OCI-LY1 (cell line): ENCODE results near the gene LIN28A.

Experiments
- H2AFZ ChIP-seq: fragments of 200-600 bp; sonication (generic), shearing (Covaris generic); 2 replicates; pipeline ENCODE4 v1.6.0; 2014; ENCODE audit warnings: antibody characterized with exemption, mild to moderate bottlenecking, low read length
- H3F3A ChIP-seq: fragments of 200-600 bp; sonication (generic), shearing (Covaris generic); 2 replicates; pipeline ENCODE4 v1.6.0; 2014; ENCODE audit warnings: mild to moderate bottlenecking, antibody characterized with exemption, low read length, moderate library complexity; ENCODE audit not compliant: insufficient read depth
- H3K27ac ChIP-seq: fragments of 200-600 bp; sonication (generic); 2 replicates; pipeline ENCODE4 v1.5.1; 2014; ENCODE audit warnings: low read length, mixed run types, mild to moderate bottlenecking, low read depth; ENCODE audit not compliant: poor library complexity, severe bottlenecking
- H3K27me3 ChIP-seq: fragments of 200-600 bp; sonication (generic); 2 replicates; pipeline ENCODE4 v1.6.0; 2014; ENCODE audit warnings: antibody characterized with exemption, mild to moderate bottlenecking, low read length, moderate library complexity; ENCODE audit not compliant: insufficient read depth
- H3K36me3 ChIP-seq: fragments of 200-600 bp; sonication (generic); 2 replicates; pipeline ENCODE4 v1.6.1; 2014; ENCODE audit warnings: mild to moderate bottlenecking, antibody characterized with exemption, low read length, moderate library complexity, mixed read lengths; ENCODE audit not compliant: insufficient read depth
- H3K4me1 ChIP-seq: fragments of 200-600 bp; sonication (generic); 2 replicates; pipeline ENCODE4 v1.5.1; 2014; ENCODE audit warnings: mild to moderate bottlenecking, low read length, moderate library complexity; ENCODE audit not compliant: insufficient read depth, severe bottlenecking
- H3K4me2 ChIP-seq: fragments of 200-600 bp; sonication (generic), shearing (Covaris generic); 2 replicates; pipeline ENCODE4 v1.6.1; 2014; ENCODE audit warnings: low read length
- H3K4me3 ChIP-seq: fragments of 200-600 bp; sonication (generic); 2 replicates; pipeline ENCODE4 v1.5.1; 2014; ENCODE audit warnings: low read length, low read depth, mild to moderate bottlenecking, mixed read lengths; ENCODE audit not compliant: poor library complexity, severe bottlenecking
- H3K79me2 ChIP-seq: fragments of 200-600 bp; shearing (Covaris generic); 2 replicates; pipeline ENCODE4 v1.6.1; 2016; ENCODE audit warnings: mixed run types, low read length, mixed read lengths; ENCODE audit not compliant: insufficient read depth
- H3K9ac ChIP-seq: fragments of 200-600 bp; sonication (generic), shearing (Covaris generic); 2 replicates; pipeline ENCODE4 v1.6.1; 2014; ENCODE audit warnings: mild to moderate bottlenecking, low read length, mixed read lengths
- H3K9me2 ChIP-seq: fragments of 200-600 bp; sonication (generic), shearing (Covaris generic); 2 replicates; pipeline ENCODE4 v1.6.1; 2014; ENCODE audit warnings: low read depth, mild to moderate bottlenecking, low read length, mixed read lengths
- H3K9me3 ChIP-seq: fragments of 200-600 bp; shearing (Covaris generic); 2 replicates; pipeline ENCODE4 v1.6.1; 2014; ENCODE audit warnings: low read length, mixed read lengths
- H4K20me1 ChIP-seq: fragments of 200-600 bp; sonication (generic), shearing (Covaris generic); 2 replicates; pipeline ENCODE4 v1.6.0; 2016; ENCODE audit warnings: mild to moderate bottlenecking, low read length; ENCODE audit not compliant: insufficient read depth
- CTCF ChIP-seq: fragments of 200-600 bp; sonication (generic), shearing (Covaris generic); IDR thresholded peaks from 2 replicates; pipeline ENCODE4 v1.5.1; 2017; ENCODE audit warnings: mild to moderate bottlenecking, antibody characterized with exemption, low read length, moderate library complexity, mixed read lengths
- EZH2 ChIP-seq: fragments of 200-600 bp; sonication (generic), shearing (Covaris generic); IDR thresholded peaks from 2 replicates; pipeline ENCODE4 v1.8.0; 2017; ENCODE audit warnings: borderline replicate concordance, mixed run types, mild to moderate bottlenecking, antibody characterized with exemption, low read length, moderate library complexity, mixed read lengths

The LIN28A gene

GRCh38 chr1:26404641-26405040, 6.0 kb upstream of the LIN28A start:
- Histone ChIP-seq H3K27ac (no peak overlapping the region), H4K20me1 (no peaks in the 10 kb centered on the region), H3K4me2 (no peak overlapping the region), H3K36me3 (no peaks in the 10 kb centered on the region), H3K4me1 (no peaks in the 10 kb centered on the region), H3K27me3 (no peaks in the 10 kb centered on the region), H3K9me3 (no peaks in the 10 kb centered on the region), H3K79me2 (no peaks in the 10 kb centered on the region), H3K4me3 (no peak overlapping the region), H3K9me2 (no peaks in the 10 kb centered on the region), H2AFZ (no peak overlapping the region), H3F3A (no peaks in the 10 kb centered on the region), H3K9ac (no peak overlapping the region)
- TF ChIP-seq EZH2 (no peak), CTCF (no peak)

GRCh38 chr1:26405281-26405915, 5.2 kb upstream of the LIN28A start:
- H3K27me3 ChIP-seq = no peaks in the 10 kb centered on the region
- H3K27ac ChIP-seq = no peak overlapping the region
- H3K9ac ChIP-seq = no peak overlapping the region
- H3K36me3 ChIP-seq = no peaks in the 10 kb centered on the region
- H3K4me3 ChIP-seq = no peak overlapping the region
- no peak overlapping the region for H2AFZ ChIP-seq
- no peaks in the 10 kb centered on the region for H3K9me2 ChIP-seq
- no peaks in the 10 kb centered on the region for H3K79me2 ChIP-seq
- H3K9me3 ChIP-seq = no peaks in the 10 kb centered on the region
- no peaks in the 10 kb centered on the region for H4K20me1 ChIP-seq
- no peaks in the 10 kb centered on the region for H3K4me1 ChIP-seq
- TF ChIP-seq EZH2 (no peak), CTCF (no peak)
- no peak overlapping the region for H3K4me2 ChIP-seq
- H3F3A ChIP-seq = no peaks in the 10 kb centered on the region

GRCh38 chr1:26408604-26409003, 2.0 kb upstream of the LIN28A start:
- H3K27me3 ChIP-seq = no peaks in the 10 kb centered on the region
- no peak overlapping the region for H2AFZ ChIP-seq
- H3K9me2 ChIP-seq = no peaks in the 10 kb centered on the region
- no peaks in the 10 kb centered on the region for H3K36me3 ChIP-seq
- H3K9ac ChIP-seq = no peak overlapping the region
- no peaks in the 10 kb centered on the region for H4K20me1 ChIP-seq
- no peaks in the 10 kb centered on the region for H3F3A ChIP-seq
- H3K4me3 ChIP-seq = no peak overlapping the region
- no peaks in the 10 kb centered on the region for H3K9me3 ChIP-seq
- H3K4me2 ChIP-seq = no peak overlapping the region
- H3K27ac ChIP-seq = no peak overlapping the region
- no peaks in the 10 kb centered on the region for H3K4me1 ChIP-seq
- H3K79me2 ChIP-seq = no peaks in the 10 kb centered on the region
- no peak for TF ChIP-seq CTCF
- TF ChIP-seq EZH2 = no peak
